HG03575 (cell line): ENCODE results near the gene HLCS.

ENCODE experiments used
- ATAC-seq: cut with Tn5 transposase; IDR thresholded peaks from one replicate; pipeline ENCODE4 v1.9.1; 2021; ENCODE audit not compliant: unreplicated experiment, insufficient number of reproducible peaks, low FRiP score; ENCODE audit errors: extremely low read depth

Gene HLCS

DNA sequence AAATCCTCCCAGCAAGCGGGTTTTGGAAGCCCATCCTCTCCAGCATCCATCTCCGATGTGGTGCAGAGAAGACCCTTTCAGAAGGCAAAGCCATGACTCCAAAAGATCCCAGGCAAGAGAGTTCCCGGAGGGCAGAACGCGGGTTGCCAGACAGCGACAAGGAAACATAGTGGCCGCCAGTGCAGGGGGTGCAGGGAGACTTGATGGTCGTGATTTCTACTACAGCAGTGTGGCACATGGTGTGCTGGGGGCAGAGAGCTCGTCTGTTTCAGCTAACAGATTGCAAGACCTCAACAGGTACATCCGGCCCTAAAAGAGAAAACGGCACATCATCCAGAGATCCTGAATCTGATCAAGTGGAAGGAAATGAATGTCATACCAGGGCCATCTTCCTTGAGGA lies 74.3 kb downstream of the HLCS start:
- ATAC-seq: no peak

DNA sequence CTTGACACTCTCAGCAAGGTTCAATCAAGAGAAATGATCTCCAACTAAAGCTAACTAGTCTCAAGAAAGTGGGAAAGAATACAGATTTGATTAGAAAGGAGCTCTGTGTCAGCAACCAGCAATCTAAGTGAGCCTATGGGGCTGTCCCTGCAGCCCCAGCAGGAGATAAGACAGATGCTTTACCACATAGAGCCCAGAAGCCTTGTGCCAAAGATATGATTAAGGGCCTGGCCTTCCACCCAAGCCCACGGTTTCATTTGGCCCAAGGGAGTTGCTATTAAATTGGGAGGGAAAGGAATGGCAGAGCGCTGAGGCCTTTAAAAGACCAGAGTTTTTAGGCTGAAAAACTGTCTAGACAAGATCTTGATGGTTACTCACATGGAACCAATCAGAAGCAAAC lies 74.8 kb downstream of the HLCS start:
- no peak for ATAC-seq

DNA sequence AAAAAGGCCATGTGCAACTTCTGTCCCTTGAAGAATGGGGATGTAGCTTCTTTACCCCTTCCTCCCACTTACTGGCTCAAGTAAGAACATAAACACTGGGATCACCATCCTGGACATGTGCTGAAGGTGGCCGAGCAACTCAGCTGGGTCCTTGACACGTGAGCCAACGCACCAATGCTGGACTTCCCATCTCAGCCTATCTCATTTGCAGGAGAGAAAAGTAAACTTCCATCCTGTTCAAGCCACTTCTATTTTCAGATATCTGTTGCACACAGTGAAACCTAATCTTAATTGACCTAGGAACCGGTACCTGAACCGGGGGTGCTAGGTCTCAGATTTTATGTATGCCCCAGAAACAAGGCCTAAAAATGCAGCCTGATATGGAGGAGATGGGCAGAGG lies 75.3 kb downstream of the HLCS start:
- no peak for ATAC-seq

DNA sequence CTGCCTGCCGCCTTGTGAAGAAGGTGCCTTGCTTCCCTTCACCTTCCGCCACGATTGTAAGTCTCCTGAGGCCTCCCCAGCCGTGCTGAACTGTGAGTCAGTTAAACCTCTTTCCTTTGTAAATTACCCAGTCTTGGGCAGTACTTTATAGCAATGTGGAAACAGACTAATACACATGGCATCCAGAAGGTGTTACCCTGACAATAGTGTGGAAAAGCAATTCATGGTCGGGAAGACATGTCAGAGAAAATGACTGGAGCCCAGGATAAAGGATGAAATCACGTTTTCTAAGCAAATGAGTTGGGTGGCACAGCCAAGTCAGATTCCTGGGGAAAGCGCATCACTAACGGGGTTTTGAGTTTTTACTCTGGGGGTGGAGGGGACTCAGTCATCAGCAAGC lies 76.4 kb downstream of the HLCS start:
- no peak for ATAC-seq

DNA sequence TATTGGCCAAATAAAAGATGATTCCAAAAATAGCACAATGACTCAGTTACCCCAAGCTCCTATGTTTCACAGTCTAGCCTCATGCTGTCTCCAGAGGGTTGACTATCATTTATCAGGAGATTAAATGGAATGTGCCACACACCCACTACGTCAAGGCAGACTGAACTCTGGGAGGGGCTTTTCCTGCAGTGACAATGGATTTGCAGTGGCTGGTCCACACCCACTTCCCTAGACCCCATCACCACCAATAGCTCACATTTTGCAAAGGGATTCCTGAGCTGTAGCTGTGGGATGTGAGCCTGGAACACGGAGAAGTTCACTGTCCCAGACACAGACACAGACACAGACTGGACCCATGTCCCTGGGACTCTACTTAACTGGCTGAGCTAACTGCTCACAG lies 77.1 kb downstream of the HLCS start:
- no peak for ATAC-seq

DNA sequence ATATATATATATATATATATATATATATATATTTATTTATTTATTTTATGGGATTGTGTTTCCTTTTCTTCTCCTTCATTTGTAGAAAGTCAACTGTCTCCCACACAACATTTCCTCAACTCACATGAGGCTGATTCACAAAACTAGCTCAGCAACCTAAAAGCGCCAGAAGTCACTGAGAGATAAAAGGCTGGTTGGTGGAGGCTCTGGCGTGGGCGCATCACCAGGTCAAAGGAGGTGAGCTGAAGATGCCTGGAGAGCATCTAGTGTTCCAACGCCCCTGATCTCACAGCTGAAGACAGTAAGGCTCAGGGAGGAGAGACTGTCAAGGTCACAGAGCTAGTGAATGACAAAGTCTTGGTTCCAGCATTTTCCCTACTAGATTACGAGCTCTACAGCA lies 78.0 kb downstream of the HLCS start:
- no peak for ATAC-seq

DNA sequence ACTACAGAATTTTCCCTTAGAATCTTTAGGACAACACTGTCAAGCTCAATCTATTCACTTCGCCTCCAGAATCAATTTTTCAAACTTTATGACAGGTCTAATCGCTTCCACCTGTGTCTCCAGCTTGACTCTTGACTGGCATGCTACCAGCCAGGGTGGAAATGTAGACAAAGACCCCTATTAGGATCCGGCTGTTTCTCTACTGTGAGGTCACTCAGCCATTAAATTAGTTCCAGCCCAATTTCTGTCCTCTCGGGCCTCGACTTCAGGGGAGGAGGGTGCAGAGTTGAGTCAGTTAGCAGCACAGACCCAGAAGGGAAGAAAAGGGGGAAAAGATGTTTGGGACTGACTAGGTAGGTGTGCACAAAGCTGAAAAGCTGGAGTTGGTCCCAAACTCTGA lies 78.5 kb downstream of the HLCS start:
- ATAC-seq: no peak

DNA sequence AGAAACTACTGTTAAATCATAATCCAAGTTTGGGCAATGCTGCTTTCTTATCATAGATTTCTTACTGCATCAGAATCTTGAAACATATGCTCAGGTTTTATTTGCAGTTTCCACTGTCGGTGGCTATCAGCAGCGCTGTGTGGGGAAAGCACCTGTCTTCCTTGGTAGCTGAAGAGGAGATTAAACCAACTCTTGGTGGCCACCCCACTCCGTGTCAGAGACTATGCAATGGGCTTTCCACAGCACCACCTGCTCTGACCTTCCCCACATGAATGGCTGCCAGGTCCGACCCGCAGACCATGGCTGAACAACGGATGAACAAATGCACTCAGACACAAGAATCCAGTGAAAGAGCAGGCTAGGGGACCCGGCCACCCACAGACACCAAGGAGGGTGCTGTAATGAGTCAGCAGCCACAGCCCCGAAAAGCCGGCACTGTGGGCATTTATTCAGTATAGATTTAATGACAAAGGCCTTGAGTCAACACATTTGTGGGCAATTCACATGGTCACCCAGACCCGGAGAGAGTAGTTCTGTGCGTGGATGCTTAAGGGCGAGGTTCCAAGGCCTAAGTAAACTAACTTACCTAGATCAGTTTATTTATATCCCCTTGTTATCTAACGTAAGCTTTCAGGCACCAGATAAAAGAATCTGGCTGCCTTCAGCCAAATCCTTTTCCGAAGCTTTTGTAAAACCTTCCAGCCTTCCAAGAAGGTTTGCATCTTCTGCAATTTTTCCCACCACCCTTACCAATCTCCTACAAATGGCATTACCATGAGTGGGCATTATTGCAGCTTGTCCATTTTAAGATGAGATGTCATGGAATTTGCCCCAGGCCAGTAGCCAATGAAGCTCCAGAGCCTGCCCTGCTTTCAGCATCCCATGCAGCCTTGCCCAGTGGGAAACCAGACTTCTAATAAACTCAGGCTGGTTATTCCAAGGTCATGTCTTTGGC lies 82.7 kb downstream of the HLCS start:
- no peak for ATAC-seq

DNA sequence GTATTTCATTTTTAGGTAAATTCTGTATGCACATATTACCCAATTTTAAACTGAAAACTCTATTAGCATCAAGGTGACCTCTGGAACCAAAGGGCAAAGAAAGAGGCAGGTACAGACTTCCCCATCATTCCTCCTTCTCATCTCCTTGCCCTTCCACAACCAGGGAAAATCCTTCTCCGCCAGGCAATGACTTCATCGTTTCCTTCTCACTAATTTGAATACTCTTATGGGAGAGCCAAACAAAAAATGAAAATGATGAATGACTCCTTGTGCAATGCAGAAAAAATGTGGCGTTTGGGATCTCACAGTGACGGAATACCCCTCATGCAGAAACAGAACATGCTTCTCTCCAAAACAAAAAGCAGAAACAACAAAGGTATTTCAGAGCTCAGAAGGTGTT lies 83.7 kb downstream of the HLCS start:
- no peak for ATAC-seq

DNA sequence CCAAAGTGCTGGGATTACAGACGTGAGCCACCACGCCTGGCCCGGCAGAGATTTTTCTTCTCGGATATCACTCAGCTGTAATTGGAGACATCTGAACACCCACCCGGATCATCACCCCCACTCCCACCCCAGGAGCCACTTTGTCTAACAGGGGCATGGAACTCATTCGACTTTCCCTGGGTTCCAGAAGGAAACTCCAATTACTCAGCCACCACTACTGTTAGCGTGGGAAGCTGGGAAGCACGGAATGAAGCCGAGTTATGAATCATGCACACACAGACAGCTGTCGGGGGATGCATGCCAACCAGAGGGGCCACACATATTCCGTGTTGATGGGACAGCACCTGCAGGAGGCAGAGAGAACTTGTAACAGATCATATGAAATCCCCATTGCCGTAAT lies 85.2 kb downstream of the HLCS start:
- no peak for ATAC-seq

DNA sequence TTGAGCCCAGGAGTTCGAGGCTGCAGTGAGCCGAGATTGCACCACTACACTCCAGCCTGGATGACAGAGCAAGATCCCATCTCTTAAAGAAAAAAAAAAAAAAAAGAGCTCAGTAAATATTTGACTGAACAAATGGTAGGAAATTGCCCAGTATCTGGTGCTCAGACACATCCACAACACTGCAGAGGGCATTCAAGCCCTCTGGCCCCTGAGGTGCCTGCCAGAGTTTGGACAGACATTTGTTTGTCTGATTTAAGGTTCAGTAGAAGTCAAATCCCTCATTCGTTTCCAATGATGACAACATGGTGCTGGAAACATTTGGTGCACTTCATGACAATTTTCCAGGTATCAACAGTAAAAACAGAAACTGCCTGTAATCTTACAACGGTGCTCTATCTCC lies 86.6 kb downstream of the HLCS start:
- no peak for ATAC-seq

DNA sequence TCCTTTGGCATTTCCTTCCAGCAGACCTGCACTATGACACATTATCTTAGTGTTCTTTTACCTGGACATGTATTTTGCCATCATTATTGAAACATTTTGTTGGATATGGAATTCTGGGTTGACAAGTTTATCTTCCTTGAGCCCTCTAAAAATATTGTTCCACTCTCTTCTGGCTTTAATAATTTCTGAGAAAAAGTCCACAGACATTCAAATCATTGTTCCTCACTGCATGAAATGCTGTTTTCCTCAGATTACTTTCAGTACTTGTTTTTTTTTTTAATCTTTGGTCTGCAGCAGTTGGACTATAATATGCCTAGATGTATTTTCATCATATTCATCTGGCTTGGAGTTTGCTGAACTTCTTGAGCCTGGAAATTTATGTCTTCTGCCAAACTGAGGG lies 88.7 kb downstream of the HLCS start:
- no peak for ATAC-seq

DNA sequence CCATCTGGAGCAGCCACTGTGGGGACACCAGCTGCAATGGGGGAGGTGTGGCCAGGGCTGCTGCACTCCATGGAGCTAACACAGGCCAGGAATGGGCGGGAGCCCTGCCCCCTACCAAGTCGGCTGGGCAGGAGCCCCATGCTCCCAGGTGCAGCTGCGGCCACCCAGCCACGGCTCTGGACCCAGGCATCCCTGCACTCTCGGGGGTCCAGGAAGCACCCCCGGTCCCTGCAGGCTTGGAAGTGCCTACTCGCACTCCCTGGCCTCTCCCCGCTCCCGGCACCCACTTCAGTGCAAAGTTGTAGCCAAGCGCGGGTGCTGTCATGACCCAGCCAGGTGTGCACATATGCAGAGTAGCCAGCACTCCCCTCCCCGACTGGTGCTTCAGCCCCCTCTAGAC lies 91.8 kb downstream of the HLCS start:
- no peak for ATAC-seq

DNA sequence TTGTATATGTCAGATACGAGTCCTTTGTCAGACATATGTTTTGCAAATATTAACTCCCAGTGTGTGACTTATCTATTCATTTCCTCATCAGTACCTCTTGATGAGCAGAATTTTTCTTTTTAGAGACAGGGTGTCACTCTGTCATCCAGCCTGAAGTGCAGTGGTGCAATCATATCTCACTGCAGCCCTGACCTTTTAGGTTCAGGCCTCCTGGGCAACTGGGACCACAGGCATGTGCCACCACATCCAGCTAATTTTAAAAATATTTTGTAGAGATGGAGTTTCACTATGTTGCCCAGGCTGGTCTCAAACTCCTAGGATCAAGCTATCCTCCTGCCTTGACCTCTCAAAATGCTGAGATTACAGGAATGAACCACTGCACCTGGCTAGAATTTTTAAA lies 93.0 kb downstream of the HLCS start:
- no peak for ATAC-seq

DNA sequence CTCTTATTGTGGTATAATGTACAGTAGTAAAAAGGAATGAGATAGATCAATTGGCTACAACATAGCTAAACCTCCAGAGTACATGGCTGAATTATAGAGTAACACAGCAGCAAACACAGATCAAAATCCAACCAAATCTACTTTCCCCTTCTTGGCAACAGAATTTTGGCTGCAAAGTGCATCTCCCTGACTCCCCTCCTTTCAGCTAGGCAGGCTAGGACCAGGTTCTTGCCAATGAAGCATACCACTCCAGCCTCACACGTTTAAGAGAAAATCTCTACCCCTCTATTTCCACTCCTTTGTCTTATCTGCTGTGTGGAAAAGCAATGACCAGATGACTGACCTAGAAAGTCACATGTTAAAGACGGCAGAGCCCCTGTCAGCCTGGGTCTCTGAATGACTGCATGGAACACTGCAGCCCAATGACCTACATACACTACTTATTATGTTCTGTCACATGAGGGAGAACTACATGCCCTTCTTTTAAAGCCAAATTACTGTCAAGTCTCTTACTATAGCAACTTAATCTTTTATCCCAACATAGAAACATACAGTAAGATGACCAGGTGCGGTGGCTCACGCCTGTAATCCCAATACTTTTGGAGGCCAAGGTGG lies 99.1 kb downstream of the HLCS start:
- ATAC-seq: no peak

DNA sequence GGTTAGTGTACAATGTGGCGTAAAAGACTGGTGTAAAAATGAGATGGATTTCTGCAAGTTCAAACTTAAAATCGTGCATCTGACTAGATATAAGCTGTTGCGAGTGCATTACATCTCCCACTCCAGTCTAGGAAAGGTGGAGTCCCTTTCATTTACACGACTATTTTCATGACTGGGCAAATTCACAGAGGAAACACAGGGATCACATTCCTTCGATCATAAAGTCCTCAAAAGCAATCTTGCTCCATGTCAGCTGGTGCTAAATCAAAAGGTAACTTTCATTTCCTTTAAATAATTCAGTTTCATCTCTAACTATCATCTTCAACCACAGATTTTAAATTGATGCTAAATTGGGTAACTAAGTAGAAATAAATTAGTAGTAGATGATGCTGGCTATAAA lies 100.0 kb downstream of the HLCS start:
- no peak for ATAC-seq

DNA sequence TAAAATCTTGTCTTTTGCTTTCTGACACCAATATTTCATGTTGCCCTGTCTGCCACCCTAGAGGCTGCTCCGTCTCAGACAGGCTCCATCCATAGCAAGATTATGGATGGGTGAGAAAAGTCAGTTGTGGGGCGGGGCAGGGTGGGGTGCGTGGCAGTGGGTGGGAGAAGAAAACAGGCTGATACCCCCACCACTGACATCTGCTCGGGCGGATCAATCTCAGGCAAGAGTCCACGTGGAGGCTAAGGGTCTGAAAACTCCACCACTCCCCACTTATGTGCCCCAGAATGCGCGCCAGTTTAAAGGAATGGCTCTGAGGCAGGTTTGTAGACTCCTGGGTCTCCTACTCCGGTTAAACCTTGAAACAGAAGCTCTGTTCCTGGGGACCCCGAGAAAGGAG lies 101.5 kb downstream of the HLCS start:
- no peak for ATAC-seq

DNA sequence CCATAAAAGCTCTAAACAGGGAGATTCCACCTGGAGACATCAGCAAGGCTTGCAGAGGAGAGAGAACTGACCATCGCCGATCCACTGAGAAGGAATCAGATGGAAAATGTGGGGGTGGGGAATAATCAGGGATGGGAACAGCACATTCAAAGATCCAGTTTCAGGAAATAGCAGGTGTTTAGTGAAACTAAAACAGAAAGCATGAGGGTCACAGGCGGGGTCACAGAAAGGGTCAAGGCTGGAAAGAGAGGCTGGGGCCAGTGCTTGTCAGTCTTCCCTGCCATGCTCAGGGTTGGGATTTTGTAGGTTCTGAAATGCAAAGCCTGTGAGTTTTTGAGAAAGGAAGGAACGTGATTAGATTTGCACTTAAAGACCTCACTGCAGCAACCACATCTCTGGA lies 103.2 kb downstream of the HLCS start:
- no peak for ATAC-seq

DNA sequence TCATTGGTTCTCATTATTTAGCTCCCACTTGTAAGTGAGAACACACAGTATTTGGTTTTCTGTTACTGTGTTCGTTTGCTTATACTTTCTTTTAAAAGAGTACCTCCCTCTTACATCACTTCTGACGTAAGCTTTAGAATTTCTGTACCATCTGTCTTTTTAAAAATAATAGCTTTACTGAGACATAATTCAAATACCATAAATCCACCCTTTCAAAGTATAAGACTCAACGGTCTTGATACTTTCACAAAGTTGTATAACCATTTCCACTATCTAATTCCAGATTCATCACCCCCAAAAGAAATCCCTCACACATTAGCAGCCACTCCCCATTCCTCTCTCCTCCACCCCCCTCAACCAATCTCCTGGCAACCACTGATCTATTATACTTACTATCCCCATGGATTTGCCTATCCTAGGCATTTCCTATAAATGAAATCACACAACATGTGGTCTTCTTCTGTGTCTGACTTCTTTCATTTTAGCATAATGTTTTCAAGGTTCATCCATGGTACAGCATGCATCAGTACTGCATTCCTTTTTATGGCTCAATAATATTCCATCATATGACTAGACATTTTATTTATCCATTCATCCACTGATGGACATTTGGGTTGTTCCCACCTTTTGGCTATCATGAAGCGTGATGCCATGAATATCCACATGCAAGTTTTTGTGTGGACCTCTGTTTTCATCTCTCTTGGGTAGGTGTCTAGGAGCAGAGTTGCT lies 104.7 kb downstream of the HLCS start:
- no peak for ATAC-seq
